ENCODE measurements around the gene ZC3H7B. TPM values are rescaled to one million over a fixed set of nuclear protein-coding genes. Genes with fewer than 3 reads are reported as not detected.

The ZC3H7B gene
- total and polyA plus RNA-seq, 2 donors (not counting 3 experiments of a cell fraction or from before 2014, with no cell fraction given), result 66.8 to 95.9 TPM

DNA sequence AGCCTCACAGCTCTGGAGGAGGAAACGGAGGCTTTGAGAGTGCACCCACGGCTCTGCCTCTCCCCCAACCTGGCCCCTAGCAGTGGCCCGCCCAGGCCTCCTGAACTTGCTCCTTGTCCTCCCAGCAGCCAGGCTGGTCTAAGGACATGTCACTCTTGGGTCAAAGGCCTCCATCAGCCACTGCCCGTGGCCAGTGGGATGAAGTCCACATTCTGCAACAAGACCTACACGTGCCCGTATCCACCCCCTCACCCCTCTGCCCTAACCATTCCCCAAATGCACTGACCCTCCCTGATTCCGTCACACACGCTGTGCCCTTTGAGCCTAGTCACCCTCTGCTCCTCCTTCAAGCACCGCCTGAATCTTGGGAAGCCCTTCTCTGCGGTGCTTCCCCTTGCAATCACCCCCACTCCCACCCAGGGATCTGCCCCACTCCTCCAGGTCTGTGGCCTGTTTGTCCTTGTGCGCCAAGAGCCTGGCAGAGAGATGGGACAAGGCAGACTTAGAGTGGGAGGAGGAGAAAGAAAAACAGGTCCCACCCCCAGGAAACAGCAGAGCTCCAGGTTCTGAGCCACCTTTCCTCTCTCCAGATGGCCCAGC, 43.0 kb downstream of the ZC3H7B start:
- dilution Hi-C loops (cut with MboI; ENCODE audit: extremely low pct_ligation_motif_present, low sequenced_read_pairs), result no loop called here
- CTCF ChIA-PET, result no interaction called here
- peaks cover 13% of the 10 kb centered on the region for H3K4me1 ChIP-seq (ENCODE audit: control insufficient read depth, extremely low read depth, insufficient read depth, low read length)
- TF ChIP-seq, protein P1, sequence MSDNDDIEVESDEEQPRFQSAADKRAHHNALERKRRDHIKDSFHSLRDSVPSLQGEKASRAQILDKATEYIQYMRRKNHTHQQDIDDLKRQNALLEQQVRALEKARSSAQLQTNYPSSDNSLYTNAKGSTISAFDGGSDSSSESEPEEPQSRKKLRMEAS (IDR thresholded peaks at IDR 0.05; ENCODE audit: insufficient read depth, insufficient read length), result no peak
- TF ChIP-seq JUN (IDR thresholded peaks at IDR 0.05; ENCODE audit: borderline replicate concordance, insufficient read depth, insufficient read length, low read depth) (no peak), MYC (IDR thresholded peaks at IDR 0.05; ENCODE audit: low read depth, low read length) (no peak), POLR2A (IDR thresholded peaks at IDR 0.05; ENCODE audit: low read depth, low read length) (no peak), FOS (IDR thresholded peaks at IDR 0.05; ENCODE audit: borderline replicate concordance, insufficient read depth, low read length) (no peak), GATA2 (IDR thresholded peaks at IDR 0.05; ENCODE audit: insufficient read depth, insufficient read length, low read depth, low read length) (no peak), POLR2AphosphoS5 (IDR thresholded peaks at IDR 0.05; ENCODE audit: insufficient read depth, low read depth, low read length) (no peak), EZH2 (IDR thresholded peaks at IDR 0.05; ENCODE audit: borderline replicate concordance, low read depth, low read length, severe bottlenecking) (no peak)
- TF ChIP-seq, protein P2, sequence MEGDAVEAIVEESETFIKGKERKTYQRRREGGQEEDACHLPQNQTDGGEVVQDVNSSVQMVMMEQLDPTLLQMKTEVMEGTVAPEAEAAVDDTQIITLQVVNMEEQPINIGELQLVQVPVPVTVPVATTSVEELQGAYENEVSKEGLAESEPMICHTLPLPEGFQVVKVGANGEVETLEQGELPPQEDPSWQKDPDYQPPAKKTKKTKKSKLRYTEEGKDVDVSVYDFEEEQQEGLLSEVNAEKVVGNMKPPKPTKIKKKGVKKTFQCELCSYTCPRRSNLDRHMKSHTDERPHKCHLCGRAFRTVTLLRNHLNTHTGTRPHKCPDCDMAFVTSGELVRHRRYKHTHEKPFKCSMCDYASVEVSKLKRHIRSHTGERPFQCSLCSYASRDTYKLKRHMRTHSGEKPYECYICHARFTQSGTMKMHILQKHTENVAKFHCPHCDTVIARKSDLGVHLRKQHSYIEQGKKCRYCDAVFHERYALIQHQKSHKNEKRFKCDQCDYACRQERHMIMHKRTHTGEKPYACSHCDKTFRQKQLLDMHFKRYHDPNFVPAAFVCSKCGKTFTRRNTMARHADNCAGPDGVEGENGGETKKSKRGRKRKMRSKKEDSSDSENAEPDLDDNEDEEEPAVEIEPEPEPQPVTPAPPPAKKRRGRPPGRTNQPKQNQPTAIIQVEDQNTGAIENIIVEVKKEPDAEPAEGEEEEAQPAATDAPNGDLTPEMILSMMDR (IDR thresholded peaks at IDR 0.05; ENCODE audit: extremely low read depth in 1 of 2, insufficient read depth in 1 of 2, low read depth in 1 of 2, low read length in 2 of 2), result no peak
- H3K4me3 ChIP-seq (replicated peaks in 1 of 3; ENCODE audit: insufficient read depth in 1 of 3, low read depth in 1 of 3, low read length in 3 of 3), result no peak overlapping the region
- H2AFZ ChIP-seq (ENCODE audit: low read depth, low read length), result no peak overlapping the region
- no peaks in the 10 kb centered on the region for H3K9me3 ChIP-seq (replicated peaks; ENCODE audit: control insufficient read depth, insufficient read depth, low read length)
- no peak overlapping the region for H3K4me2 ChIP-seq (ENCODE audit: insufficient read depth, low read length)
- no TSS peak for BruUV-seq (replicated peaks)
- peaks cover 11 to 69% of the 10 kb centered on the region in 2 experiments for H3K36me3 ChIP-seq (ENCODE audit: control insufficient read depth in 2 of 2, extremely low read depth in 1 of 2, insufficient read depth in 2 of 2, low read length in 2 of 2)
- intact Hi-C loops (cut with micrococcal nuclease), result no loop called here
- DNase-seq (ENCODE audit: low read depth, low spot score) (no peak), FAIRE-seq (no peak)
- no peak overlapping the region for H3K9ac ChIP-seq (replicated peaks; ENCODE audit: extremely low read depth, insufficient read depth, low read length)
- H4K20me1 ChIP-seq (replicated peaks; ENCODE audit: control insufficient read depth, extremely low read depth, insufficient read depth, low read length), result no peaks in the 10 kb centered on the region
- H3K27ac ChIP-seq (ENCODE audit: insufficient read depth, low read depth, low read length), result no peak overlapping the region
- H3K79me2 ChIP-seq (ENCODE audit: control insufficient read depth, insufficient read depth, low read length), result no peaks in the 10 kb centered on the region
- POLR2A ChIA-PET, result no interaction called here
- H3K27me3 ChIP-seq (ENCODE audit: control insufficient read depth in 2 of 2, insufficient read depth in 2 of 2, low read length in 2 of 2), result no peaks in the 10 kb centered on the region
- H3K9me1 ChIP-seq (replicated peaks; ENCODE audit: control insufficient read depth, extremely low read depth, insufficient read depth, low read length), result no peaks in the 10 kb centered on the region

Data from endothelial cell of umbilical vein (primary cell).